ENCODE results near the gene FBXO40. TPM values are rescaled to one million over a fixed set of nuclear protein-coding genes. Genes with fewer than 3 reads are reported as not detected.

Gene FBXO40
- total and polyA plus RNA-seq, 2 donors (not counting 1 experiment from before 2014, with no cell fraction given), result not detected

DNA sequence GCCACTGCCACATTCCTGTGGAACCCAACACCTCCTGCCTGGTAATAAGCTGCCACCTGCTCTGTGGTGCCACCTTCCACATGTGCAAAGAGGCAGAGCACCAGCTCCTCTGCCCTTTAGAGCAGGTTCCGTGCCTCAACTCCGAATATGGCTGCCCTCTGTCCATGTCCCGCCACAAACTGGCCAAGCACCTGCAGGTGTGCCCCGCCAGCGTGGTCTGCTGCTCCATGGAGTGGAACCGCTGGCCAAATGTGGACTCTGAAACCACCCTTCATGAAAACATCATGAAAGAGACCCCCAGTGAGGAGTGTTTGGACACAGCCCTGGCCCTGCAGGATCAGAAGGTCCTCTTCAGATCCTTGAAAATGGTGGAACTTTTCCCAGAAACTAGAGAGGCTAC, 28.3 kb downstream of the FBXO40 start:
- H3K27me3 ChIP-seq (replicated peaks in 1 of 4; ENCODE audit: control extremely low read depth in 1 of 4, control insufficient read depth in 3 of 4, insufficient read depth in 4 of 4, low read length in 3 of 4), result no peaks in the 10 kb centered on the region
- 94% methylated on average over 6 of the region's 6 CpGs for WGBS (ENCODE audit: insufficient coverage)
- H3K4me3 Mint-ChIP-seq, result no peak overlapping the region
- H3K4me1 Mint-ChIP-seq, result no peaks in the 10 kb centered on the region
- no peaks in the 10 kb centered on the region for H3K4me1 ChIP-seq (ENCODE audit: control insufficient read depth in 2 of 2, insufficient read depth in 2 of 2, low read length in 2 of 2)
- no peak overlapping the region for H3K4me3 ChIP-seq (ENCODE audit: control extremely low read depth in 1 of 5, extremely low read depth in 1 of 5, insufficient read depth in 1 of 5, low read depth in 2 of 5, low read length in 4 of 5)
- peaks cover 14% of the 10 kb centered on the region for H3K27me3 Mint-ChIP-seq
- H3K4me2 ChIP-seq (replicated peaks; ENCODE audit: low read depth, low read length, poor library complexity, severe bottlenecking), result no peak overlapping the region
- H2AFZ ChIP-seq (ENCODE audit: insufficient read depth, low read depth, low read length, poor library complexity, severe bottlenecking), result no peak overlapping the region
- no peak overlapping the region for H3K27ac ChIP-seq (ENCODE audit: low read length in 2 of 2)
- POLR2A ChIA-PET, result no interaction called here
- intact Hi-C loops (cut with micrococcal nuclease), result no loop called here
- no peaks in the 10 kb centered on the region for H3K9me3 ChIP-seq (ENCODE audit: control extremely low read depth in 1 of 3, control insufficient read depth in 2 of 3, insufficient read depth in 1 of 3, low read length in 2 of 3)
- no peaks in the 10 kb centered on the region for H3K9me3 Mint-ChIP-seq (ENCODE audit: insufficient read depth)
- ATAC-seq (ENCODE audit: low read depth) (no peak), DNase-seq (no peak)
- H3K79me2 ChIP-seq (ENCODE audit: control insufficient read depth, insufficient read depth, low read length), result no peaks in the 10 kb centered on the region
- no peak for TF ChIP-seq EZH2 (IDR thresholded peaks at IDR 0.05; ENCODE audit: borderline replicate concordance, insufficient read depth, low read depth, low read length, poor library complexity, severe bottlenecking)
- TF ChIP-seq, protein P1, sequence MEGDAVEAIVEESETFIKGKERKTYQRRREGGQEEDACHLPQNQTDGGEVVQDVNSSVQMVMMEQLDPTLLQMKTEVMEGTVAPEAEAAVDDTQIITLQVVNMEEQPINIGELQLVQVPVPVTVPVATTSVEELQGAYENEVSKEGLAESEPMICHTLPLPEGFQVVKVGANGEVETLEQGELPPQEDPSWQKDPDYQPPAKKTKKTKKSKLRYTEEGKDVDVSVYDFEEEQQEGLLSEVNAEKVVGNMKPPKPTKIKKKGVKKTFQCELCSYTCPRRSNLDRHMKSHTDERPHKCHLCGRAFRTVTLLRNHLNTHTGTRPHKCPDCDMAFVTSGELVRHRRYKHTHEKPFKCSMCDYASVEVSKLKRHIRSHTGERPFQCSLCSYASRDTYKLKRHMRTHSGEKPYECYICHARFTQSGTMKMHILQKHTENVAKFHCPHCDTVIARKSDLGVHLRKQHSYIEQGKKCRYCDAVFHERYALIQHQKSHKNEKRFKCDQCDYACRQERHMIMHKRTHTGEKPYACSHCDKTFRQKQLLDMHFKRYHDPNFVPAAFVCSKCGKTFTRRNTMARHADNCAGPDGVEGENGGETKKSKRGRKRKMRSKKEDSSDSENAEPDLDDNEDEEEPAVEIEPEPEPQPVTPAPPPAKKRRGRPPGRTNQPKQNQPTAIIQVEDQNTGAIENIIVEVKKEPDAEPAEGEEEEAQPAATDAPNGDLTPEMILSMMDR (IDR thresholded peaks at IDR 0.05), result no peak
- H3K9ac ChIP-seq (ENCODE audit: low read length), result no peak overlapping the region
- H4K20me1 ChIP-seq (ENCODE audit: control insufficient read depth, insufficient read depth, low read length, poor library complexity, severe bottlenecking), result no peaks in the 10 kb centered on the region
- H3K27ac Mint-ChIP-seq, result no peak overlapping the region
- CTCF ChIA-PET, result no interaction called here
- H3K36me3 ChIP-seq (replicated peaks in 1 of 2; ENCODE audit: control extremely low read depth in 1 of 2, control insufficient read depth in 1 of 2, extremely low read depth in 1 of 2, insufficient read depth in 2 of 2, low read length in 1 of 2), result no peaks in the 10 kb centered on the region

DNA sequence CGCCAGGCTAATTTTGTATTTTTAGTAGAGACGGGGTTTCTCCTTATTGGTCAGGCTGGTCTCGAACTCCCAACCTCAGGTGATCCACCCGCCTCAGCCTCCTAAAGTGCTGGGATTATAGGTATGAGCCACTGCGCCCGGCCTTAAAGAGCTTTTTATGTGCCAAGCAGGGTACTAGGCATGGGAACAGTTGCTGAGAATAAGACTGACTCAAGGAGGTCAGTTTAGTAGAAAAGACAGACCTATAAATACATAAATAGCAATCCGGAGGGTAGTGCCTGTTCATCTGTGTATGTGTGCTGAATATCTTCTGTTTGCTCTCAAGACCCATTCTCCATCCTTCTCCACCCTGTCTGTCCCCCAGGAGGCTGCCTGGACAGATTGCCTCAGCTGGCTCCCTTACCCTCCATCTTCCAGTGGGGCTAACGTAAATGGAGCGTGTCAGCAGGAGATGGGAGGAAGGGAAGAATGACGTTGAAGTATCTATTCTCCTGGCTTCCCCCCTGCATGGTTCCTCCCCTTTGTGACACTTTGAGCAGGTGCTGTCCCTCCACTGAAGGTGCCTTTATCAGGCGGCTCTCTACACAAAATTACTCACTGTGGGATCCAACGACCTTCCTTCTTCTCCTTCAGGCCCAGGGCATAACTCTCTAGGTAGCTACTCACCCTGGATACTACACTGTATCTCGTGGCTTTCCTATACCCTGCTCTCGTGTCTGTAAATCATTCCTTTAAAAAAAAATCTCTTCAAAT, 31.1 kb downstream of the FBXO40 start:
- Mint-ChIP-seq H3K4me3 (no peak overlapping the region), H3K9me3 (ENCODE audit: insufficient read depth) (no peaks in the 10 kb centered on the region), H3K27me3 (peaks cover 14% of the 10 kb centered on the region), H3K27ac (no peak overlapping the region), H3K4me1 (no peaks in the 10 kb centered on the region)
- 70% methylated on average over 5 of the region's 14 CpGs for WGBS (ENCODE audit: insufficient coverage)
- H3K9ac ChIP-seq (ENCODE audit: low read length), result no peak overlapping the region
- no peak overlapping the region for H2AFZ ChIP-seq (ENCODE audit: insufficient read depth, low read depth, low read length, poor library complexity, severe bottlenecking)
- H3K4me2 ChIP-seq (replicated peaks; ENCODE audit: low read depth, low read length, poor library complexity, severe bottlenecking), result no peak overlapping the region
- H3K27ac ChIP-seq (ENCODE audit: low read length in 2 of 2), result no peak overlapping the region
- no peaks in the 10 kb centered on the region for H3K79me2 ChIP-seq (ENCODE audit: control insufficient read depth, insufficient read depth, low read length)
- H3K27me3 ChIP-seq (replicated peaks in 1 of 4; ENCODE audit: control extremely low read depth in 1 of 4, control insufficient read depth in 3 of 4, insufficient read depth in 4 of 4, low read length in 3 of 4), result no peaks in the 10 kb centered on the region
- CTCF ChIA-PET, result no interaction called here
- TF ChIP-seq EZH2 (IDR thresholded peaks at IDR 0.05; ENCODE audit: borderline replicate concordance, insufficient read depth, low read depth, low read length, poor library complexity, severe bottlenecking), result no peak
- TF ChIP-seq, protein P1 (IDR thresholded peaks at IDR 0.05), result no peak
- no peaks in the 10 kb centered on the region for H4K20me1 ChIP-seq (ENCODE audit: control insufficient read depth, insufficient read depth, low read length, poor library complexity, severe bottlenecking)
- H3K36me3 ChIP-seq (replicated peaks in 1 of 2; ENCODE audit: control extremely low read depth in 1 of 2, control insufficient read depth in 1 of 2, extremely low read depth in 1 of 2, insufficient read depth in 2 of 2, low read length in 1 of 2), result peaks cover 0 to 3% of the 10 kb centered on the region in 2 experiments
- H3K9me3 ChIP-seq (ENCODE audit: control extremely low read depth in 1 of 3, control insufficient read depth in 2 of 3, insufficient read depth in 1 of 3, low read length in 2 of 3), result no peaks in the 10 kb centered on the region
- intact Hi-C loops (cut with micrococcal nuclease), result no loop called here
- ATAC-seq (ENCODE audit: low read depth) (no peak), DNase-seq (no peak)
- POLR2A ChIA-PET, result no interaction called here
- H3K4me1 ChIP-seq (ENCODE audit: control insufficient read depth in 2 of 2, insufficient read depth in 2 of 2, low read length in 2 of 2), result no peaks in the 10 kb centered on the region
- no peak overlapping the region for H3K4me3 ChIP-seq (ENCODE audit: control extremely low read depth in 1 of 5, extremely low read depth in 1 of 5, insufficient read depth in 1 of 5, low read depth in 2 of 5, low read length in 4 of 5)
